ENCODE data around the gene THSD1.

- TF ChIP-seq PBX3 (IDR thresholded peaks at IDR 0.05) (no peak), POLR2AphosphoS5 (IDR thresholded peaks at IDR 0.05; ENCODE audit: low read depth, low read length) (no peak), RFX5 (IDR thresholded peaks at IDR 0.05; ENCODE audit: low read length) (no peak), SIN3A (IDR thresholded peaks at IDR 0.05; ENCODE audit: borderline replicate concordance, low read depth, low read length) (no peak)
- TF ChIP-seq, protein P1, sequence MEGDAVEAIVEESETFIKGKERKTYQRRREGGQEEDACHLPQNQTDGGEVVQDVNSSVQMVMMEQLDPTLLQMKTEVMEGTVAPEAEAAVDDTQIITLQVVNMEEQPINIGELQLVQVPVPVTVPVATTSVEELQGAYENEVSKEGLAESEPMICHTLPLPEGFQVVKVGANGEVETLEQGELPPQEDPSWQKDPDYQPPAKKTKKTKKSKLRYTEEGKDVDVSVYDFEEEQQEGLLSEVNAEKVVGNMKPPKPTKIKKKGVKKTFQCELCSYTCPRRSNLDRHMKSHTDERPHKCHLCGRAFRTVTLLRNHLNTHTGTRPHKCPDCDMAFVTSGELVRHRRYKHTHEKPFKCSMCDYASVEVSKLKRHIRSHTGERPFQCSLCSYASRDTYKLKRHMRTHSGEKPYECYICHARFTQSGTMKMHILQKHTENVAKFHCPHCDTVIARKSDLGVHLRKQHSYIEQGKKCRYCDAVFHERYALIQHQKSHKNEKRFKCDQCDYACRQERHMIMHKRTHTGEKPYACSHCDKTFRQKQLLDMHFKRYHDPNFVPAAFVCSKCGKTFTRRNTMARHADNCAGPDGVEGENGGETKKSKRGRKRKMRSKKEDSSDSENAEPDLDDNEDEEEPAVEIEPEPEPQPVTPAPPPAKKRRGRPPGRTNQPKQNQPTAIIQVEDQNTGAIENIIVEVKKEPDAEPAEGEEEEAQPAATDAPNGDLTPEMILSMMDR (IDR thresholded peaks at IDR 0.05) = no peak
Measured at GRCh38 chr13:52344108-52344507, 61.9 kb downstream of the THSD1 start.

Data from SK-N-SH (cell line).